Dendritic cell treated with granulocyte-macrophage colony-stimulating factor and Interleukin-4, amounts not matched to agents 40 ng/mL and 50 ng/mL, for 4 days (primary cell): ENCODE data around the gene HORMAD2.
"Not testable (repeated sequence)": the region's sequence is repeated elsewhere in the genome, so short reads cannot be mapped to it uniquely, and the experiment has no call there.

ENCODE experiments used
- H3K27ac Mint-ChIP-seq: one replicate; pipeline ENCODE4 v1.8.0; 2022; ENCODE audit warnings: mild to moderate bottlenecking, mixed read lengths
- H3K27me3 Mint-ChIP-seq: one replicate; pipeline ENCODE4 v1.8.0; 2022; ENCODE audit warnings: mild to moderate bottlenecking, mixed read lengths
- H3K36me3 Mint-ChIP-seq: one replicate; pipeline ENCODE4 v1.8.0; 2022; ENCODE audit warnings: low read depth, mixed read lengths
- H3K4me1 Mint-ChIP-seq: one replicate; pipeline ENCODE4 v1.8.0; 2022; ENCODE audit warnings: low read depth, mixed read lengths
- H3K4me3 Mint-ChIP-seq: one replicate; pipeline ENCODE4 v1.8.0; 2022; ENCODE audit warnings: mild to moderate bottlenecking, moderate library complexity, mixed read lengths
- H3K9me3 Mint-ChIP-seq: one replicate; pipeline ENCODE4 v1.8.0; 2022; ENCODE audit warnings: mixed read lengths
- intact Hi-C: fragments of 100-400 bp; cut with micrococcal nuclease; formaldehyde crosslinking; loops from one replicate; pipeline ENCODE4 v1.15.0; 2022

Gene HORMAD2

GRCh38 chr22:30100770-30101169 is 20.5 kb downstream of the HORMAD2 start:
- H3K4me3 Mint-ChIP-seq, H3K27me3 Mint-ChIP-seq, intact Hi-C loops, H3K4me1 Mint-ChIP-seq, H3K36me3 Mint-ChIP-seq, H3K9me3 Mint-ChIP-seq, H3K27ac Mint-ChIP-seq: not testable (repeated sequence)

- Mint-ChIP-seq H3K4me3 (no peak overlapping the region), H3K4me1 (peaks cover 8% of the 10 kb centered on the region), H3K36me3 (no peaks in the 10 kb centered on the region), H3K9me3 (no peaks in the 10 kb centered on the region), H3K27ac (no peak overlapping the region), H3K27me3 (peaks cover 4% of the 10 kb centered on the region)
- intact Hi-C loops: no loop called here
These were observed 24.4 kb downstream of the HORMAD2 start for GRCh38 chr22:30104501-30105156.

GRCh38 chr22:30105483-30105882 is 25.2 kb downstream of the HORMAD2 start:
- H3K27ac Mint-ChIP-seq: no peak overlapping the region
- peaks cover 4% of the 10 kb centered on the region for H3K27me3 Mint-ChIP-seq

GRCh38 chr22:30113494-30113893 is 33.2 kb downstream of the HORMAD2 start:
- no peaks in the 10 kb centered on the region for H3K9me3 Mint-ChIP-seq
- peaks cover 6% of the 10 kb centered on the region for H3K4me1 Mint-ChIP-seq
- H3K27ac Mint-ChIP-seq: no peak overlapping the region
- no peak overlapping the region for H3K4me3 Mint-ChIP-seq
- peaks cover 3% of the 10 kb centered on the region for H3K27me3 Mint-ChIP-seq
- intact Hi-C loops: loop anchor here (10.0 kb wide), 1 partner anchor 171 kb away; the partner anchor contains the start of gene CASTOR1
- no peaks in the 10 kb centered on the region for H3K36me3 Mint-ChIP-seq

More at GRCh38 chr22:30105483-30105882, 25.2 kb downstream of the HORMAD2 start:
- intact Hi-C loops: no loop called here
- Mint-ChIP-seq H3K9me3 (no peaks in the 10 kb centered on the region), H3K36me3 (no peaks in the 10 kb centered on the region), H3K4me1 (peaks cover 8% of the 10 kb centered on the region), H3K4me3 (no peak overlapping the region)

- no peaks in the 10 kb centered on the region for H3K4me1 Mint-ChIP-seq
- H3K9me3 Mint-ChIP-seq: no peaks in the 10 kb centered on the region
- H3K36me3 Mint-ChIP-seq: no peaks in the 10 kb centered on the region
- H3K27ac Mint-ChIP-seq: no peak overlapping the region
- intact Hi-C loops: loop anchor here (10.0 kb wide), 1 partner anchor 170 kb away; the partner anchor contains the start of gene CASTOR1
- H3K27me3 Mint-ChIP-seq: peaks cover 3% of the 10 kb centered on the region
- H3K4me3 Mint-ChIP-seq: no peak overlapping the region
These were observed 34.1 kb downstream of the HORMAD2 start for GRCh38 chr22:30114361-30114760.

GRCh38 chr22:30115705-30116104 is 35.4 kb downstream of the HORMAD2 start:
- Mint-ChIP-seq H3K27me3 (peaks cover 4% of the 10 kb centered on the region), H3K9me3 (no peaks in the 10 kb centered on the region), H3K4me1 (no peaks in the 10 kb centered on the region), H3K4me3 (no peak overlapping the region), H3K27ac (no peak overlapping the region), H3K36me3 (no peaks in the 10 kb centered on the region)
- intact Hi-C loops: loop anchor here (10.0 kb wide), 1 partner anchor 169 kb away; the partner anchor contains the start of gene CASTOR1

- peaks cover 5% of the 10 kb centered on the region for H3K27me3 Mint-ChIP-seq
- no peak overlapping the region for H3K27ac Mint-ChIP-seq
- H3K36me3 Mint-ChIP-seq: no peaks in the 10 kb centered on the region
- H3K9me3 Mint-ChIP-seq: no peaks in the 10 kb centered on the region
- intact Hi-C loops: loop anchor here (10.0 kb wide), 1 partner anchor 168 kb away; the partner anchor contains the start of gene CASTOR1
- H3K4me3 Mint-ChIP-seq: no peak overlapping the region
- H3K4me1 Mint-ChIP-seq: no peaks in the 10 kb centered on the region
These were observed 36.3 kb downstream of the HORMAD2 start for GRCh38 chr22:30116362-30117117.

- Mint-ChIP-seq H3K4me1 (no peaks in the 10 kb centered on the region), H3K36me3 (no peaks in the 10 kb centered on the region), H3K9me3 (no peaks in the 10 kb centered on the region), H3K27ac (no peak overlapping the region), H3K4me3 (no peak overlapping the region), H3K27me3 (peaks cover 8% of the 10 kb centered on the region)
- intact Hi-C loops: loop anchor here (10.0 kb wide), 1 partner anchor 168 kb away; the partner anchor contains the start of gene CASTOR1
These were observed 37.0 kb downstream of the HORMAD2 start for GRCh38 chr22:30117256-30117655.

- Mint-ChIP-seq H3K4me1 (no peaks in the 10 kb centered on the region), H3K27ac (no peak overlapping the region), H3K9me3 (no peaks in the 10 kb centered on the region), H3K27me3 (peaks cover 12% of the 10 kb centered on the region), H3K36me3 (no peaks in the 10 kb centered on the region), H3K4me3 (no peak overlapping the region)
- intact Hi-C loops: loop anchor here (10.0 kb wide), 1 partner anchor 167 kb away; the partner anchor contains the start of gene CASTOR1
These were observed 38.0 kb downstream of the HORMAD2 start for GRCh38 chr22:30118291-30118690.

- Mint-ChIP-seq H3K4me1 (no peaks in the 10 kb centered on the region), H3K36me3 (no peaks in the 10 kb centered on the region), H3K27ac (no peak overlapping the region), H3K4me3 (no peak overlapping the region), H3K27me3 (peaks cover 12% of the 10 kb centered on the region), H3K9me3 (no peaks in the 10 kb centered on the region)
- intact Hi-C loops: no loop called here
These were observed 41.7 kb downstream of the HORMAD2 start for GRCh38 chr22:30121960-30122359.

- peaks cover 7% of the 10 kb centered on the region for H3K4me1 Mint-ChIP-seq
- no peaks in the 10 kb centered on the region for H3K36me3 Mint-ChIP-seq
- intact Hi-C loops: no loop called here
- H3K4me3 Mint-ChIP-seq: no peak overlapping the region
- H3K27ac Mint-ChIP-seq: no peak overlapping the region
- H3K9me3 Mint-ChIP-seq: no peaks in the 10 kb centered on the region
- peaks cover 10% of the 10 kb centered on the region for H3K27me3 Mint-ChIP-seq
These were observed 43.2 kb downstream of the HORMAD2 start for GRCh38 chr22:30123463-30123862.

- no peak overlapping the region for H3K27ac Mint-ChIP-seq
- H3K4me1 Mint-ChIP-seq: peaks cover 7% of the 10 kb centered on the region
- H3K4me3 Mint-ChIP-seq: no peak overlapping the region
- H3K9me3 Mint-ChIP-seq: no peaks in the 10 kb centered on the region
- H3K36me3 Mint-ChIP-seq: no peaks in the 10 kb centered on the region
- no peaks in the 10 kb centered on the region for H3K27me3 Mint-ChIP-seq
- intact Hi-C loops: no loop called here
These were observed 47.5 kb downstream of the HORMAD2 start for GRCh38 chr22:30127749-30128166.

GRCh38 chr22:30128511-30128910 is 48.2 kb downstream of the HORMAD2 start:
- intact Hi-C loops: no loop called here
- Mint-ChIP-seq H3K4me3 (no peak overlapping the region), H3K36me3 (no peaks in the 10 kb centered on the region), H3K27me3 (no peaks in the 10 kb centered on the region), H3K4me1 (peaks cover 7% of the 10 kb centered on the region), H3K9me3 (no peaks in the 10 kb centered on the region), H3K27ac (no peak overlapping the region)

GRCh38 chr22:30129636-30130035 is 49.4 kb downstream of the HORMAD2 start:
- Mint-ChIP-seq H3K4me3 (no peak overlapping the region), H3K27me3 (no peaks in the 10 kb centered on the region), H3K36me3 (no peaks in the 10 kb centered on the region), H3K9me3 (no peaks in the 10 kb centered on the region), H3K4me1 (peaks cover 7% of the 10 kb centered on the region), H3K27ac (no peak overlapping the region)
- intact Hi-C loops: no loop called here
